ENCODE results near the gene BBS5.

DNA sequence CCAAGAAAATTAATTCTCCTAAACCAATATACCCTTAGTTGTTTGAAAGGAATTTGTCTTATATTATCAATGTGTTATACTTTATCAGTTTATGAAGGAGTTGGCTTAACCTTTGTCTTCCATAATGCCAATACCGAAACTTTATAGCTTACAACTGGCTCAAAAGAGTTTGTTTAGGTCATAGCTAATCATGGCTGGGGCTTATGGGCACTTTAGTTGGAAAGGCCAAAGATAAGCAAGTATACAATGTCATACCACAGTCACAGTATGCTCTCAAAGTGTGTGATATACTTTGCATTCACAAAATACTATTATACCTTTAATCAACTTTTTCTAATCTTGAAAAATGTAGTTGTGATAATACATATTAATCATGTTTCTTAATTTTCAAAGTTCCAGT, 32.5 kb downstream of the BBS5 start:
- TF ChIP-seq, protein P1, sequence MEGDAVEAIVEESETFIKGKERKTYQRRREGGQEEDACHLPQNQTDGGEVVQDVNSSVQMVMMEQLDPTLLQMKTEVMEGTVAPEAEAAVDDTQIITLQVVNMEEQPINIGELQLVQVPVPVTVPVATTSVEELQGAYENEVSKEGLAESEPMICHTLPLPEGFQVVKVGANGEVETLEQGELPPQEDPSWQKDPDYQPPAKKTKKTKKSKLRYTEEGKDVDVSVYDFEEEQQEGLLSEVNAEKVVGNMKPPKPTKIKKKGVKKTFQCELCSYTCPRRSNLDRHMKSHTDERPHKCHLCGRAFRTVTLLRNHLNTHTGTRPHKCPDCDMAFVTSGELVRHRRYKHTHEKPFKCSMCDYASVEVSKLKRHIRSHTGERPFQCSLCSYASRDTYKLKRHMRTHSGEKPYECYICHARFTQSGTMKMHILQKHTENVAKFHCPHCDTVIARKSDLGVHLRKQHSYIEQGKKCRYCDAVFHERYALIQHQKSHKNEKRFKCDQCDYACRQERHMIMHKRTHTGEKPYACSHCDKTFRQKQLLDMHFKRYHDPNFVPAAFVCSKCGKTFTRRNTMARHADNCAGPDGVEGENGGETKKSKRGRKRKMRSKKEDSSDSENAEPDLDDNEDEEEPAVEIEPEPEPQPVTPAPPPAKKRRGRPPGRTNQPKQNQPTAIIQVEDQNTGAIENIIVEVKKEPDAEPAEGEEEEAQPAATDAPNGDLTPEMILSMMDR (IDR thresholded peaks at IDR 0.05; ENCODE audit: insufficient read depth, low read length, poor library complexity, severe bottlenecking): no peak
- TF ChIP-seq EZH2phosphoT487 (conservative IDR thresholded peaks at IDR 0.05; ENCODE audit: low read length): no peak

Data from SU-DHL-6 (cell line).